GM10248 (cell line): ENCODE data around the gene GTF2B.
"Not testable (repeated sequence)": the region's sequence is repeated elsewhere in the genome, so short reads cannot be mapped to it uniquely, and the experiment has no call there.

Source experiments
- CTCF ChIA-PET: fragments of 300-600 bp; sonication (Branson Sonifier 250); formaldehyde crosslinking; extraction: SDS; loops from one replicate; lab custom pipeline; 2021; ENCODE audit warnings: antibody characterized with exemption; lab: Yijun Ruan, JAX
- POLR2A ChIA-PET: fragments of 350-650 bp; sonication (Branson Sonifier 250); formaldehyde crosslinking; extraction: SDS; loops from one replicate; lab custom pipeline; 2020; ENCODE audit warnings: antibody characterized with exemption; lab: Yijun Ruan, JAX
- DNase-seq: peaks from one replicate; pipeline ENCODE4 v3.0.0; 2012; ENCODE audit errors: extremely low spot score
- TF ChIP-seq, protein P1 (sequence below): IDR thresholded peaks from 2 replicates; pipeline ENCODE4 v1.5.1; 2012; ENCODE audit warnings: mild to moderate bottlenecking, low read depth; ENCODE audit errors: extremely low read depth, missing control alignments, control extremely low read depth

The GTF2B gene

DNA sequence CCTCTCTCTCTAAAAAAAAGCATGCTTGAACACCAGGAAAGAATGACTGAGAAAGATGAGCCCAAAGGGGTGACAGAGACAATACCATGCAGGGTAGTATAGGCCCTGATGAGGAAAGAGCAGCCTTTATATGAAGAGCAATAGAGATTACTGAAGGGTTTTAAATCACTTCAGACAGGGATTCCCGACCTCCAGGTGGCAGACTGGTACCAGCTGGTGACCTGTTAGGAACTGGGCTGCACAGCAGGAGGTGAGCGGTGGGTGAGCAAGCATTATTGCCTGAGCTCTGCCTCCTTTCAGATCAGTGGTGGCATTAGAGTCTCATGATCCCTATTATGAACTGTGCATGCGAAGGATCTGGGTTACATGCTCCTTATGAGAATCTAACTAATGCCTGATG is 30.8 kb upstream of the GTF2B start:
- DNase-seq, result no peak
- ChIA-PET CTCF (interaction anchor here (1.2 kb wide), 1 partner anchor 9 kb away, joined by 3 read pairs; no protein-coding TSS in a partner anchor), POLR2A (no interaction called here)
- TF ChIP-seq, protein P1, sequence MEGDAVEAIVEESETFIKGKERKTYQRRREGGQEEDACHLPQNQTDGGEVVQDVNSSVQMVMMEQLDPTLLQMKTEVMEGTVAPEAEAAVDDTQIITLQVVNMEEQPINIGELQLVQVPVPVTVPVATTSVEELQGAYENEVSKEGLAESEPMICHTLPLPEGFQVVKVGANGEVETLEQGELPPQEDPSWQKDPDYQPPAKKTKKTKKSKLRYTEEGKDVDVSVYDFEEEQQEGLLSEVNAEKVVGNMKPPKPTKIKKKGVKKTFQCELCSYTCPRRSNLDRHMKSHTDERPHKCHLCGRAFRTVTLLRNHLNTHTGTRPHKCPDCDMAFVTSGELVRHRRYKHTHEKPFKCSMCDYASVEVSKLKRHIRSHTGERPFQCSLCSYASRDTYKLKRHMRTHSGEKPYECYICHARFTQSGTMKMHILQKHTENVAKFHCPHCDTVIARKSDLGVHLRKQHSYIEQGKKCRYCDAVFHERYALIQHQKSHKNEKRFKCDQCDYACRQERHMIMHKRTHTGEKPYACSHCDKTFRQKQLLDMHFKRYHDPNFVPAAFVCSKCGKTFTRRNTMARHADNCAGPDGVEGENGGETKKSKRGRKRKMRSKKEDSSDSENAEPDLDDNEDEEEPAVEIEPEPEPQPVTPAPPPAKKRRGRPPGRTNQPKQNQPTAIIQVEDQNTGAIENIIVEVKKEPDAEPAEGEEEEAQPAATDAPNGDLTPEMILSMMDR, result no peak

- POLR2A ChIA-PET, result no interaction called here
- TF ChIP-seq, protein P1, result no peak
- CTCF ChIA-PET, result no interaction called here
- DNase-seq, result no peak
Measured at GRCh38 chr1:88920845-88921244, 29.5 kb upstream of the GTF2B start.

DNA sequence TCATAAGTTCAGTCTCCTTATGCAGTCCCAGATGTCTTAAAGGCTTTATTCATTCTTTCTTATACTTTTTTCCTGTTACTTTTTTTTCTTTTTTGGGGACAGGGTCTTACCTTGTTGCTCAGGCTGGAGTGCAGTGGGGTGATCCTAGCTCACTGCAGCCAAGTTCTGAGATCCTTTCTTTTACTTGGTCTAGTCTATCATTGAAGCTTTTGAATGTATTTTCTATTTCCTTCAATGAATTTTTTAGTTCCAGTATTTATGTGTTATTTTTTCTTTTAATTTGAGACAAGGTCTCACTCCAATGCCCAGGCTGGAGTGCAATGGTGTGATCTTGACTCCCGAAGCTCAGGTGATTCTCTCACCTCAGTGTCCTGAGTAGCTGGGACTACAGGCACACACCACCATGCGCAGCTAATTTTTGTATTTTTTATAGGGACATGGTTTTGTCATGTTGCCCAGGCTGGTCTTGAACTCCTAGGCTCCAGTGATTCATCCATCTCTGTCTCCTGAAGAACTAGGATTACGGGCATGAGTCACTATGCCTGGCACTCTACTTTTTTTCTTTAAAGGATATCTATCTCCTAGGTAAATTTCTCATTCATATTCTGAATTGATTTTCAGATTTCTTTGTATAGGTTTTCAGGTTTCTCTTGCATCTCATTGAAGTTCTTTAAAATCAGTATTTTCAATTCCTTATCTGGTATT is 26.1 kb upstream of the GTF2B start:
- TF ChIP-seq, protein P1, result no peak
- CTCF ChIA-PET, result interaction anchor here (2.1 kb wide), 1 partner anchor 10 kb away, joined by 7 read pairs; no protein-coding TSS in a partner anchor
- DNase-seq, result no peak

DNA sequence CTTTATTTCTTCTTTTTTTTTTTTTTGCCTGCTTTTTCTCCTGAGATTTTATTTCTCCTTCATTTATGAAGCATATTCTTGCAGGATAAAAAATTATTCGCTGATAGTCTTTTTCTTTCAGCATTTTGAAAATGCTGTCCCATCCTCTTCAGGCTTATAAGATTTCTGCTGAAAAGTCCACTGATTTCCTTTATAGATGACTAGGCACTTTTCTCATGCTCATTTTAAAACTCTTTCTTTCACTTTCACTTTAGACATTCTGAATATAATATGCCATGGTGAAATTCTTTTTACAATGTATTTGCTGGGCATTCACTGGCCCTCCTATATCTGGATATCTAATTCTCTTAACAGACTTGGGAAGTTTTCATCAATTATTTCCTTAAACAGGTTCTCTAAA is 25.5 kb upstream of the GTF2B start:
- TF ChIP-seq, protein P1, result no peak
- ChIA-PET POLR2A (no interaction called here), CTCF (no interaction called here)
- no peak for DNase-seq

More for the DNA sequence above, 26.1 kb upstream of the GTF2B start:
- POLR2A ChIA-PET, result no interaction called here

DNA sequence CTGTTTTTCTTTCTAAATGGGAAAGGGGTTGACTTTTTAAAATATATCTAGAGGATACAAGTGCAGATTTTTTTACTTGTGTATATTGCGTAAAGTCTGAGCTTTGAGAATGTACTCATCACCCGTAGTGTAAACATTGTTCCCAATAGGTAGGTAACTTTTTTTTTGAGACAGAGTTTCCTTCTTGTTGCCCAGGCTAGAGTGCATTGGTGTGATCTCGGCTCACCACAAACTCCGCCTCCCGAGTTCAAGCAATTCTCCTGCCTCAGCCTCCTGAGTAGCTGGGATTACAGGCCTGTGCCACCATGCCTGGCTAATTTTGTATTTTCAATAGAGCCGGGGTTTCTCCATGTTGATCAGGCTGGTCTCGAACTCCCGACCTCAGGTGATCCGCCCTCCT is 20.4 kb upstream of the GTF2B start:
- POLR2A ChIA-PET, DNase-seq, CTCF ChIA-PET: not testable (repeated sequence)

DNA sequence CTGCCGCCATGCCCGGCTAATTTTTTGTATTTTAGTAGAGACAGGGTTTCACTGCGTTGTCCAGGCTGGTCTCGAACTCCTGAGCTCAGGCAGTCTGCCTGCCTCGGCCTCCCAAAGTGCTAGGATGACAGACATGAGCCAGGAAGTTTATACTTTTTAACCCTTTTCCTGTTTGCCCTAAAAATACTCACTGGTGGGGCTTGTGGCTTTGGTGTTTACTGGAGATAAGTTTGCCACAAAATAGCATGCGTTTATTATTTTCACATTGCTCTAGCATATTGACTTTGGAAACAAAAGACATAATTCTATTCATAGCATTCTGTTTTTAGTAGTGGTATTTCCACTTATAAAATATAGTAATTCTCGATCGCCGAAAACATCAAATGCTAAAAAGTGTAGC is 19.8 kb upstream of the GTF2B start:
- ChIA-PET POLR2A (no interaction called here), CTCF (no interaction called here)
- DNase-seq, result no peak
- TF ChIP-seq, protein P1, result no peak

DNA sequence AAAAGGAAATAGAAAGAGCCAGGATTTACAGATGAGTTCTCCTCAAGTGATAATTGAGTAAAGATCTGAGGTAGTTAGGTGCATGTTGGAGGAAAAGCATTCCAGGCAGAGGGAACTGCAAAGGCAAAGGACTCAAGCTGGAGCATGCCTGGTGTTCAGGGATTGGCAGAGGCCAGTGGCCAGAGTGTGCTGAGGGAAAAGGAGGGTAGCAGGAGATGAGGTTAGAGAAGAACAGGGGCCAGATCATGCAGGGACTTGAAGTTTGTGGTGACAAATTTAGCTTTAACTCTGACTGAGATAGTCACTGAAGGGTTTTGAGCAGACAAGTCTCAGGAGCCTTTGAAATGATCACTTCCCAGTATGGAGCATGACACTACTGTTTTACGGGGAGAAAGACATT is 19.0 kb upstream of the GTF2B start:
- DNase-seq, result no peak
- ChIA-PET CTCF (interaction anchor here (1.2 kb wide), 1 partner anchor 91 kb away, joined by 3 read pairs; no protein-coding TSS in a partner anchor), POLR2A (no interaction called here)
- TF ChIP-seq, protein P1, result no peak
